Lower leg skin (tissue), 3 donors: ENCODE measurements around the gene TUSC2.

Experiments
- POLR2A ChIP-seq, 2 donors: fragments of 450-650 bp; IDR thresholded peaks; one replicate each; pipeline ENCODE4 v1.6.1; 2016 to 2017; ENCODE audit warnings: antibody characterized with exemption in 2 of 2, mild to moderate bottlenecking in 1 of 2, moderate library complexity in 1 of 2
- TF ChIP-seq, protein P1 (sequence below), 3 donors: fragments of 450-650 bp; IDR thresholded peaks; one replicate each; pipeline ENCODE4 v1.5.1; 2016; ENCODE audit warnings: antibody characterized with exemption in 3 of 3, mild to moderate bottlenecking in 3 of 3, moderate library complexity in 2 of 3

DNA sequence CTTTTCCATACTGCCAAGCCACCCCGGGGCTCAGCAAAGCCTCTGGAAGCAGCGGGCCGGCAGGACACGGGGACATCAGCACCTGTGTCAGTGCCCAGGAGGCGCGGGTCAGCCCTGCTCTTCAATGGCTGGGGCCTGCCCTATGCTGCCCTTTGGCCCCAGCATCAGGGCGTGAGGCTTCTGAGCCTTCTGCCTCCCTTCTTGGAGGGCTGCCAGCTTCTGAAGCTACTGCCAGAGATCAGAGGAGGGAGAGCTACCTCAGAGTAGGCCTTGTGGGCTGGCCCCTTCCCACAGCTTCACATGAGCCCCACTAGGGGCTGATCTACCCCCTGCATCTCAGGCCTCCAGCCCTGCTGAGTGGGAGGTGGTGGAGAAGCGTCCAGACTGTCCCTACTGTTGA lies 44.3 kb upstream of the TUSC2 start:
- TF ChIP-seq, protein P1, sequence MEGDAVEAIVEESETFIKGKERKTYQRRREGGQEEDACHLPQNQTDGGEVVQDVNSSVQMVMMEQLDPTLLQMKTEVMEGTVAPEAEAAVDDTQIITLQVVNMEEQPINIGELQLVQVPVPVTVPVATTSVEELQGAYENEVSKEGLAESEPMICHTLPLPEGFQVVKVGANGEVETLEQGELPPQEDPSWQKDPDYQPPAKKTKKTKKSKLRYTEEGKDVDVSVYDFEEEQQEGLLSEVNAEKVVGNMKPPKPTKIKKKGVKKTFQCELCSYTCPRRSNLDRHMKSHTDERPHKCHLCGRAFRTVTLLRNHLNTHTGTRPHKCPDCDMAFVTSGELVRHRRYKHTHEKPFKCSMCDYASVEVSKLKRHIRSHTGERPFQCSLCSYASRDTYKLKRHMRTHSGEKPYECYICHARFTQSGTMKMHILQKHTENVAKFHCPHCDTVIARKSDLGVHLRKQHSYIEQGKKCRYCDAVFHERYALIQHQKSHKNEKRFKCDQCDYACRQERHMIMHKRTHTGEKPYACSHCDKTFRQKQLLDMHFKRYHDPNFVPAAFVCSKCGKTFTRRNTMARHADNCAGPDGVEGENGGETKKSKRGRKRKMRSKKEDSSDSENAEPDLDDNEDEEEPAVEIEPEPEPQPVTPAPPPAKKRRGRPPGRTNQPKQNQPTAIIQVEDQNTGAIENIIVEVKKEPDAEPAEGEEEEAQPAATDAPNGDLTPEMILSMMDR (IDR thresholded peaks at IDR 0.05): no peak
- no peak for TF ChIP-seq POLR2A (IDR thresholded peaks at IDR 0.05)
